T-helper 9 cell (primary cell): ENCODE results near the gene C4orf50.
"Not testable (repeated sequence)": the region's sequence is repeated elsewhere in the genome, so short reads cannot be mapped to it uniquely, and the experiment has no call there.

Experiments
- DNase-seq: peaks from one replicate; pipeline ENCODE4 v3.0.0-alpha.2; 2020

C4orf50 gene

DNA sequence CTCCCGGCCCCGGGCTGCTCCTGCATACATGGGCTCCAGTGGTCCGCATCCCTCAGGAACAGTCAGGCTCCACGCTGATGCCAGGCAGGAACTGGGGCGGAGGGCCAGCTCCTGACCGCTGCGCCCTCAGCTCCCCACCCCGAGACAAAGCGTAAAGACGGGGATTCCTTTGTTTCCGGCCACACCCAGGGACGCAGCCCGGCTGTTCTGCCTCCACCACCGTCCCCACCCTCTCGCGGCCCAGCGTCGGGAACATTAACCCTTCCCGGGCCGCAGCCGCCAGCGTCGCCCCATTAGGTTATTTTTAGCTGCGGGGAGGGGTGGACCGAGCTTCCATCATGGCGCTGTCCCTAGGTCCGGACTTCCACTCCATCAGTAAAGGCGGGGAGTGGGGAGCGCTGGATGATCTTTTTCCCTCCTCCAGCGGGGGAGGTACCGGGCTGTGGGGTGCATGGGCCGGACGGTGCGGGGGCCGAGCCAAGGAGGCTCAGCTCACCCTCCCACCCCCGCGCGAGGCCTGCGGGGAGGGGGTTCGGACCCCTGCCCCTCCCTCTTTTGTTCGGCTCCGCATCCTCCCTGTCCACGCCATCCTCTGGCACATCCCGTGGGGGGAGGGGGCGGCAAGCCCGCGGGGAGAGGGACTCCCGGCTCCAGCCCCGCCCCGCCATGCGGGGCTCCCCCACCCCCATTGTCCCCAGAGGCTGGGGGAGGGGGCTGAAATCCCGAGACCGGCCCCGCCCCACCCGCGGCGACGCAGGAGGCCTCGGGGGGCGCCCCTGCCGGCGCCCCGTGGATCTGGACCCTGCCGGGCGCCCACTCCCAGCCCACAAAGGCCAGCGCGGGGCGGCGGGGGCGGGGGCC lies 130.6 kb downstream of the C4orf50 start:
- no peak for DNase-seq

DNA sequence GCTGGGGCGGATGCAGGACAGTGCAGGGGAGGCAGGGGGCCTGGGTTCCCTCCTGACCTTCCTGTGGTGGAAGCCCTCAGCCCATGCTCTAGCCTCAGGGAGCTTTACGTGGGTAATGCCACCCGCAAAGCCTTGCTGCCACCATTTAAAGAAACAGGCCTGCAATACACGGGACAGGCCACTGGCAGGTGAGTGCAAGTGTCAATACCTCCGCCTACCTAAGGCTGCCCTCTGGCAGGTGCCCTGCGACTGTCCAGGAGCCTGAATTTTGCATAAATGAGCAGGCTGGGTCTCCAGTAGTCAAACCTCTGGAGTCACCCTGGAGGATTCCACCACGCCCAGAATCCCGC lies 131.2 kb downstream of the C4orf50 start:
- no peak for DNase-seq

DNA sequence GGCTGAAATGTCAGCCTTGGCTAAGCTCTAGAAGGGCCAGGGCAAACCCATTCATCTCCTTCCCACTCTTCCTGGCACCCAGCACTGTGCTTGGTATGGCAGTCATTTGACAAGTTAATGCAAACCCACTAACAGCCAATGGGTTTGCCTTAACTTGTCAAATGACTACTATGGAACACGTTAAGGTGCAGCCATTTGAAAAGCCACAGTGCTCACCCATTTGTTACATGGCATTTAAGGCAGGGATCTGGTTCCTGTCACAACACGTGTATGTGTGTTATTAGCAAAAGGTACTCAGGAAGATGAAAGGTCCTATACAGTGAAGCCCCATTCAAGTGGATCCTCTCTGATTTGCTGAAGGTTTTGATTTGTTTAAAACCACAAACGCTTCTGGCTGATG lies 132.5 kb downstream of the C4orf50 start:
- no peak for DNase-seq

DNA sequence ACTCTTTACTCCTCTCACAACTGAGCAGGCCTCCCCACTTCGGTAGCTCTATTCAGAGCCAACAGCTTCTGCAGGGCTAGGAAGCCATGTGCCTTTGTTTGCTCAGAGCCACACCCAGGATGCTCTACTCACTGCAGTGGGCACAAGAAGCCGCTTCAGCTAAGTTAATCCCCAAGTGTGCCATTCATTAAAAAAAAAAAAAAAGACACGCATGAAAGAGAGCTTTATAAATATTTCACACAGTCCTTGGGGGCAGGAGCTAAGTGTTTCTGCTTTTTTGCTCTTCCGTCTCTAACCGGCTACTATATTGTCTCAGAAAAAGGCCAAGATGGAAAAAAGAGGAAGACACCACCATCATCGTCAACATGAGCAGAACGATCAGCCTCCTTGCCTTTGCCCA lies 133.4 kb downstream of the C4orf50 start:
- DNase-seq: no peak

DNA sequence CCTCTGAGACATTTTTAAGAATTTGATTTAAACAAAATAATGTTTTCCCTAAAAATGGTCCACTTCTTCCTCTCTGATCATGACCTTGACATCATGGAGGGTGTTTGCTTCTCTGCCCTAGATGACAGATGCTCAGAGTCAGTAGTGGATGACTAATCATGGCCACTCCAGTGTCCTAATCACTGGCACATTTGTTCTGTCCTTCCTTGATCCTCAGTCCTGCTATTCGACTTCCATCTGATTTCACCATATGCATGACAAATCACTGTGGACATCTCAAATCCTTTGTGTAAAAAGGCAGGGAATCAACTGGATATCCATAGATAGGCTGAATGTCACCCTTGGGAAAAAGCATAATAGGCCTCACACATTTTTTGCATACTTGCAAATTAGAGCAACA lies 134.3 kb downstream of the C4orf50 start:
- DNase-seq: no peak

DNA sequence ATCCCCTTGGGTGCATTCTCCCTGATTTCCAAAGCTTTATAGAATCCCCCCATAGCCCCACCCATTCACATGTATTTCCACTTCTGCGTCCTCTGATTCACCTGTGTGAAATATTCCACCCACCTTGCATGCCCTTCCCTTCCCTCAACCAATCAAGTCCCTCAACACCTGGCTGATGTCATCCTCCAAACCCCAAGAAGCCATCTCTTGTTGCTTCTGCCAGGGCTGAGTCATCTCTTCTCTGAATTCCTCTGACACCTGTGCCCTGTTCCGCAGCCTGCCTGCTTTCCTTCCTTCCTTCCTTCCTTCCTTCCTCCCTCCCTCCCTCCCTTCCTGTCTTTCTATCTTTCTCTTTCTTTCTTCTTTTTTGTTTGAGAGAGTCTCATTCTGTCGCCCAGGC lies 135.3 kb downstream of the C4orf50 start:
- DNase-seq: no peak

DNA sequence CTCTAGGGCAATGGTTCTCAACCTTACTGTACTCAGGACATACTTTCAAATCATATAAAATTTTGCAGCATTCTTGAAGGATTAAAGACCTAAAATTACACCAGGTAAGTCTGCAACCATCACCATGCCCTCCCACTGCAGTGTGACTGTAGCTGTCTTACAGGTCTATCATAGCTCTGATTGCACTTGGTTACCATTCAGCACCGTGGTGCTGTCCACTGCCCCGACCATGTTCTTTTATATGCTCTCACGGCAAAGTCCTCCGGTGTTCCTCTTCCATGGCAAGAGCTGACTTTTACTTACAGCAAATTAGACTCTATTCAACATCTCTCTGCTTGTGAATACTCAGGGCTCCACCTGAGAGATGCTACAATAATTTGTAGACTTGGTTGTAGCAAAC lies 136.9 kb downstream of the C4orf50 start:
- DNase-seq: no peak

DNA sequence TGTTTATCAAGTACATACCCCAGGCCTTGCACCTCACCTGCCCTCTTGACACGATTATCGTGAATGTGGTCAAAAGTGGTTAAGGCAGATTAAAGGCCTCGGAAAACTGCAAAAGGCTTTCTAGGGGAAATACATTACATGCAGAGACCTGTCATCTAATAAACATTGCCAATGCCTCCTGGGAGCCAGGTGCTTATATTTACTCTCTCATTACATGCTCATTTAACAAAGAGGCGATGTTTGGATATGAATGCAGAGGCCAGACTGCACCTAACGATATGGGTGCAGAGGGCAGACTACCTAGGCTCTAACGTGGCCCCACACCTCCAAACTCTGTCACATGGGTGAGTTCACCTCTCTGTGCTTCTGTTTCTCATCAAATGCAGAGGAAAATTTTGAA lies 139.9 kb downstream of the C4orf50 start:
- DNase-seq: no peak

DNA sequence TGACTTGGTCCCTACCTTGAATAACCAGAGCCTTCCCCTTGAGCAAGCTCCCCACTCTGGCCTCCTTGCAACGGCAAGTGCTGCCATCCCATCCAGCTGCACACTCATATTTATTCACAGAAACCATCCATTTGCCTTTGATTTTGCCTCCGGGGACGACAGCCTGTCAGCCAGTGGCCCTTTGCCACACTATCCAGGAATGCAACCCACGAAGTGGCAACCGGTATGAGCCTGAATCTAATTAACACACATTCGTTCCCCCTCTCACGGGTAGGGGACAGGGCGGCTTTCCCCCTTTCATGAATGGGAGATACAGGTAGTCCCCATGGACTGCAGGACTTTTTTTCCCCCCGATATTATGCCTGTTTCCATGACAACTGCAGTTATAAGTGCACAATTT lies 140.8 kb downstream of the C4orf50 start:
- no peak for DNase-seq

DNA sequence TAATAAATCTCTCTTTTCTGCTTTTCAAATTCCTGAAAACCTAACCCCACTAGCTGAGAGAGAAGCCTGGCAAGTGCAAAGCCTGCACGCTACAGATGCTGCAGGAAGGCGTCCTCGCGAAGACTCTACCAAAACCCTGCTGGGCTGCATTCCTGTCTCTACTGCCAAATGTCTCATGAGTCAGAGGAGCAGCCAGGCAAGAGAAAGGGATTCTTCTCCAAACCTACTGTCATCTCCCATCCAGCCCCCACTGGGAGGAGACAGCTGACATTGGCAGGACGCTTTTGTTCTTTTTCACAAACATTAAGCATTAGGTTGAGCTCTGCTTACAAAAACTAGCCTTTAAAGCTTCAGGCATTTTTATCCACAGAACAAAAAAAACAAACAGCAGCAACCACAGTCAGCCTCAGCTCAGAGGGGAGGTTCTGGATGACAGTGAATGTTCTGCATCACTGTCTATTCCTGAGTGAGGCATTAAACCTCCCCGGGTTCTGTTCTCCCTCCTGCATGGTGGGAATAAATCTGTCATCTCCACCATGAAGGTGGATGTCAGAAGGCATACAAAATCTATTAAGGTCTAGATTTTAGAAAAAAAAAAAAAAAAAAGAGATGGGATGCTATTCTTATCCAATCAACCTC lies 143.3 kb downstream of the C4orf50 start:
- no peak for DNase-seq

DNA sequence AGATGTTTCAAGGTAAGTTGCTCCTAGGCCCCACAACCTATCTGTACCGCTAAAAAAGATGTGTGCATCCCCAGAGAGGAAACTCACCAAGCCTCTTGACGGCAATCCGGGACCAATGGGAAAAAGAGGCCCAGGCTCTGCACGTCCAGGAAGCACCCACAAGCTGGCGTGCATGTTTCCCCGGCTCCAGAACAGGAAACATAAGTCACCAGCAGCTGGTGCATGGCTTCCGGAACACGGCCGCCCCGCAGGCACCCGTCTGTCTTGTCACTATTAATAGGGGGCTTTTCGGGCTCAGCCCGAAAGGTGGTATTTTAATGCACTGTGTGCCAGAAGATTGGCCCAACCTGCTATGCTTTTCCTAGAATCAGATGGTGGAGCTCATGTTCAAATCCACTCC lies 147.5 kb downstream of the C4orf50 start:
- DNase-seq: no peak

DNA sequence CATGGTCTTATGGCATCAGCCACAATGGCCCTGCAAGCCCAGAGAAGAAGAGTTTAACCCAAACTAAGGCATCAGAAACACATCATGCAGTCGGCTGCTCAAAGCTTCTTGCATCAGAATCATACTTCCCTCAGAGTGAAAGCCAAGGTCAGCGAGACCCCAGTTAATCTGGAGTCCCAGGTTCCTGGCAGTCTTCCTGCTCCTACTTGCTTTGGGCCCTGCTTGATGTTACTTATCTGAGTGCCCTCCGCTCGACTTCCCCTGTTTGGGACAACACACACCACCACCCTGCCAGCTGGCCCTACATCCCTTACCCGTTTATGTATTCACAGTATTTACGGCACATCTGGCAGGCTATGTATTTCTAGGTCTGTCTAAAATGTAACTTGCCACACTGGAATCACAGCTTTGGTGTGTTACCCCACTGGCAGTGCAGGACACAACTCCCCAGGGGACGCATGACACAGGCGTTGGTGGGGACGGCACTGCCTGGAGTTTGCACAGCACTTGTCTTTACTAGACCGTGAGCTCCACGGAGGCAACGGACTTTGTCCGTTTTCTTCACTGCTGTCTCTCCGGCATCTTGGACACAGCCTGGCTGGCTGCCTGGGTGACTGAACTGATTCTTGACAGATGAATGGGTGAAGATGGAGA lies 148.1 kb downstream of the C4orf50 start:
- DNase-seq: no peak

DNA sequence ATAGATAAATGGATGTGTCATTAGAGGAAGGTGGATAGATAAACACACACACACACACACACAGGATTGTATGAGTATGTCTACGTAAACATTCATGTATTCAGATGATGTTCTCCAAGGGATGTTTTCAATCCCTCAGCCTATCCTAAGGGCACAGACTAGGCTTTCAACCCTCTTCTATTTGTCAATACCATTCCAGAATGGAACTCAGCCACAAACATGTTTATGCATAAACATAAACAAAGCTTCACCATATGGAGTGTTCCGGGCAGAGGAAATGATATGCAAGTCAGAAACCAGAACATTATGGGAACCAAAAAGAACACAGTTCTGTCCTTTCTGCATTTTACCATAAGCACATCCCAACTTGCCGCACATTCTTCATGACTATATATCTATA lies 150.4 kb downstream of the C4orf50 start:
- no peak for DNase-seq

DNA sequence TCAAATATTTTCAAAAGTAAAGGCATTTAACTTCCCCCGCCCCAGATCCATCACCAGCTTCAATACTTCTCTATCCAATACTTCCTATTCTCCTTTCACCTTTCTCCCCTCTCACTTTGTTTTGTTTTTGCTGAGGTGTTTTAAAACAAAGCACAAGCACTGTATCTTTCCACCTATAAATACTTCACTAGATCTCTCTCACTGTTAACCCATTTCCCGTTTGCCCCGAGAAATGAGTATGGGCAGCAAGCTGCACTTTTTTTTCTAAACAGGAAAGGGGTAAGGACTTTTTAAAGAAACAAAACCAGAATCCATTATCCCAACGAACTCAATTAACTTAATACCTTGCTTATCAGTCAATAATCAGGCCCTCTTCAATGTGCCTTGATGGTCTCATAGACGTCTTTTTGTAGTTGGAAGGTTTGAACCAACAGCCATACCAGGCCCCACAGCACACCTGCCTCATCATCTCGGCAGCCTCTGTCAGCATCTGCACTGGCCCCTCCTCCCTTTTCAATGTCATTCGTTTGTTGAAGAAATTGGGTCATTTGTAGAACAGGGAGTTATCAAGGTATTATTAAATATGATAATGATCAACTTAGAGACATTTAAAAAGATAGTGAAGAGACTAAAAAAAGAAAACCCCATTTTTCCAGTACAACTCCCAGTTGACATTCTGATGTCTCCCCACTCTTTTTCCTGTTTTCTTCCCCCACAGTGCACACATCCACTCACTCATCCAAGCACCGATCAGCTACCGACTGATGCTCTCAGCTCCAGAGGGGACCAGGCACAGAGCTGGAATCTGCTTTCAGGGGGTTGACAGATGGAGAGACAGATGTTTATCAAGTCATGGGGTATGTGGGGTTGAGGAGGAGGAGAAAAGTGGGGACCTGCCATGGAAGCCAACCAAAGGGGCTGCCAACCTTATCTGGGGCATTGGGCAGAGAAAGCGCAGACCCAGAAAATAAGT lies 151.1 kb downstream of the C4orf50 start:
- DNase-seq: no peak

DNA sequence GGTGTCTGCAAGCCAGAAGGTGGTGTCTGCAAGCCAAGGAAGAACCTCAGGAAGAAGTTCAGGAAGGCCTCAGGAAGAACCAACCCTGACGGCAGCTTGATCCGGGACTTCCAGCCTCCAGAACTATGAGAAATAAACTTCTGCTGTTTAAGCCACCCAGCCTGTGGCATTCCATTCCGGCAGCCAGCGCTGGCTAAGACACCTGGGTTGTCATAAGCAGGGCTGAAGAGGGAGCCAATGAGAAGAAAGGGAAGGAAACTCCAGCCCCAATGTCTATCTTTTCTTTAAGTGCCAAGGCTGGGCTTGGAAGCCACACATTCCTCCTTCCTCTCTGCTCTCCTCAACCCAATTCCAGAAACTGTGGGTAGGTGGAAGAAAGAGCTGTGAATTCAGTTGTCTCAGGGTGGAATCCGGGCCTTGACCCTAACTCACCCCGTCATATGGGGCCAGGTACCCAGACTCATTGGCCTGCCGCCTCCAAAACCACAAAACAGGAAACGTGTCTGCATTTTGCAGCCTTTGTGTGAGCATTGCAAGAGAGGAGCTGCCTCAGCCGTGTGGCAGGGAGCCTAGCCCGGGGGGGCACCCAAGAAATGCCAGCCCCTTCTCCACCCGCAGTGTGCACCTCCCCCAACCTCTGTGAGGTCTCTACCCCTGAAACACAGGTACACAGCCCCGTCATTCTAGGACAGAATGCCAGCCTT lies 152.2 kb downstream of the C4orf50 start:
- no peak for DNase-seq

DNA sequence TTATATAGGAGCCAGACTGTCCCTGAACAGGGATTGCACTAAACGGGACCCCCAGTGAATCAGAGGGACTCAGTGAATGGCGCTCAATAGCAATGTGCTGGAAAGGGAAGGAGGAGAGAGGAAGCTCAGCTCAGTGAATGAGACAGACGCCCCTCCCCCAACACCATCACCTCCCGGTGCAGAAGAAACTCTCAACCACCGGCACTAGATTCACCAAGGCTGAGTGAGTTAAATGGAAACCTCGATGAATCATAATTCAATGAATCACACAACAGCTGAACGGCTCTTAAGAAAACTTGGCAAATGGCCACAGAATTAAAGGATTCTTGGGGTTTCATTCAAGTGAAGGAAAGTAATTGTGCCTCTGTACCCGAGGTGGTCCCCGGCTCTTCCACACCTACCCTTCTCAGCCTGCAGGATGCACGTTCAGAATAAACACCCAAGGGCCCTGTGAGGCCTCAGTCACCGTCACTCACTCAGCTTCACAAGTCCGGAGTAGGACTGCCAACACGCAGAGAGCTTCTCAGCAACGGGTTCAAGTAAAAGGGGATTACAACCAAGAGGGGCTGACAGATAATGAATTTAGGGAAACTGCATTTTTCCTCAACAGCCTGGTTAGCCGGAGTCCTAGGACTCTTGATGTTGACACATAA lies 154.6 kb downstream of the C4orf50 start:
- DNase-seq: no peak

DNA sequence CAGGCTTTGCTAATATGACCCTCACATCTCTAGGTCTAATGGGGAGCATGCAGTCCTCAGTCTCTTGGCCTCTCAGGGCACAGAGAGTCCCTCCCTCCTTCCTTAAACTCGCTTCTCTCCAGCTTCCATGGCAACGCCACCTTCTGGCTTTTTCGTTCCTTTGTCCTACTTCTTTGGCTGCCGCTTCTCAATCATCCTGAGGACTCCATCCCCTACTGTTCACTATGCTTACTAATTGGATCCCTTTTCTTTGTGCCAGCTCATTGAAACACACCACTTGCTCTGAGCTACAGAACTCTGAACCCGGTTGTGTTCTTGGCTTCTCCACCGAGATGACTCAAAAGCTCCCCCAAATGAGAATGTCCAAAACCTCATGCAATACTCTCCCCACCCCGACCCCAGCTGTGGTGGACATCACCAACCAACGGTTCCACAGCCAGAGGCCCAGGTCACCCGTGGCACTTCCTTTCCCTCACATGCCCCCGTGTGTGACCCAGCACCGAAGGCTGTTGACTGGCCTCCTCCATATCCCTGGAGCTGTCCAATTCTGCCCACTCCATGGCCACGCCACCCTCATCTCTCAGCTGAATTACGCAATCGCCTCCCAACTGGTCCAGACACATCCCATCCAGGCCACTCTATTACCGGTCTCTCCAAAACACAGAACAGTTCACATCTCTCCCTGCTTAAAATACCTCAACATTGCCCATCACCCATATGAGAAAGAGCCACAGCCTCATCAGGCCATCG lies 160.0 kb downstream of the C4orf50 start:
- DNase-seq: no peak

DNA sequence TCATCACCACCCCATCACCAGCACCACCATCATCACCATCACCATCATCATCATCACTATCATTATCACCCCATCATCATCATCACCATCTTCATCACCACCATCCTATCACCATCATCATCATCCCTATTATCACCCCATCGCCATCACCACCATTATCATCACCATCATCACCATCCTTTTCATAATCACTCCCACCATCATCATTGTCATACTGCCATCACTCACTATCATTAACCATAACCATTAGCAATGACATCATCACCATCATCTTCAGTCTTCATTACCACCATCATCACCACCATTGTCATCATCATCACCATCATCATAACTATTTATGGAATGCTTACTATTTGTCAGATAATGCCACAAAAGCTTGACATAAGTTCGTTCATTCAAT lies 161.0 kb downstream of the C4orf50 start:
- DNase-seq: no peak

DNA sequence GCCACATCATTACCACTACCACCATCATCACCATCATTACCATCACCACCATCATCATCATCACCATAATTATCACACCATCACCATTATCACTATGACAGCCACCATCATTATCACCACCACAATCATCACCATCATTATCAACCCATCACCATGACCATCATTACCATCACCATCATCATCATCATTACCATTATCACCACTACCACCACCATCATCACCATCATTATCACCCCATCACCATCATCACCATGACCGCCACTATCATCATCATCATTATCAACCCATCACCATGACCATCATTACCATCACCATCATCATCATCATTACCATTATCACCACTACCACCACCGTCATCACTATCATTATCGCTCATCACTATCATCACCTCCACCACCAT lies 161.9 kb downstream of the C4orf50 start:
- not testable (repeated sequence) for DNase-seq

DNA sequence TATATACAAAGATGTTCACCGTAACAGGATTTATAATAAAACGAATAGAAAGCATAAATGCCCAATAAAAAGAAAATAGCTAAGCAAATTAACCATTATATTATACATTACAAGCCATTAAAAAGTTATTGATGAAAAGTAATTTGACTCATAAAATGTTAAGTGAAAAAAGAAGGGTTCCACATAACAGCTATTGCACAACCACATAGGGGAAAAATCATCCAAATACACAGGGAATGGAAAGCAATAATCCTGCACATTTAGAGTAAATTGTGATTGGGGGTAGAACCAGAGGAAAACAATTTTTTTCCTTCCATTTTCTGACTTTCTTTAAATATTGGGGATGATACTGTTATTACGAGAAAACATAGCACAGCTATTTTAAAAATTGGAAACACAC lies 163.3 kb downstream of the C4orf50 start:
- no peak for DNase-seq
